Tongue (tissue), 2 donors: ENCODE data around the gene IFITM1. TPM values are rescaled to one million over a fixed set of nuclear protein-coding genes. Genes with fewer than 3 reads are reported as not detected.

Experiments
- DNase-seq: peaks from one replicate; pipeline ENCODE4 v3.0.0-alpha.2; 2015
- total RNA-seq: library from RNA; depleted of rRNA; stranded (reverse); fragments of >200 nt; gene quantifications from one replicate; pipeline ENCODE4 v1.2.3, GENCODE V29; 2014

The IFITM1 gene
- total RNA-seq, 1 donor from 2014 or later, result 4.2 TPM

GRCh38 chr11:293852-294661 lies 19.8 kb upstream of the IFITM1 start:
- DNase-seq, result no peak

- DNase-seq, result no peak
Measured at GRCh38 chr11:294780-295179, 19.1 kb upstream of the IFITM1 start.

DNA sequence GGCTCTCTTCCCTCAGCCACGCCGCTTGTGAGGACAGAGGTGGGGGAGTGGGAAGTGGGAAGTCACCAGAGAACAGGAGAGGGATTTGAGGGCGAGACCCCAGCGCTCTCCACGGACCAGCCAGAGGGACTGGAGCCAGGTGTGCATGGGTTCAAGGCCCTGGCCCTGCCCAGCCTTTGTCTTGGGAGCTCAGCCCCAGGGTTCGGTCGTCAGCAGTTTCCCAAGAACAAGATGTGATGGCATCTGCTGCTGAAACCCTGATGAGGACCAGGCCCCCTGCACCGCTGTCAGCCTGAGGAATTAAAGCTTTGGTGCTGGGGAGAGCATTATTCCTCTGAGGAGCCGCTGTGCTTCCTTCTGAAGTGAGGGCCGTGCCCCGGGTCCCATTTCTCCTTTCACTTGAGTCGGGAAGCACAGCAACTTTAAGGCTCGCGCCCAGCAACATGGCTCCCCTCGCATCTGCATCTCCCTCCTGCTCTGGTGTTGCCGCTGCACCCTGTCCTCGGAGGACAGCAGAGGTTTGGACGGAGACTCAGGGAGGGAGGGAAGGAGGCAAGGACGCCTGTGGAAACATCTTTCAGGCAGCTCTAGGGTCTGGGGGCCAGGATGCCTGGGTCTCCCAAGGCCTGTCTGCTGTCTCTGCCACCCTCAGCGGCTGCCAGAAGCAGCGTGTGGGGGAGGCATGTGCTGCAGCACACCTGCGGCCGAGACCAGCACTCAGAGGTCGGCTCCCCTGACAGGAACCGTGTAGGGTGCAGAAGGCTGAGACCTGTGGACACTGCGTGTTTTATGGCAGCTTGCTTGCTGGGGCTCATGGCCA lies 18.3 kb upstream of the IFITM1 start:
- DNase-seq, result no peak

GRCh38 chr11:296171-297050 lies 17.4 kb upstream of the IFITM1 start:
- no peak for DNase-seq

GRCh38 chr11:297051-297585 lies 16.7 kb upstream of the IFITM1 start:
- no peak for DNase-seq

GRCh38 chr11:297586-298405 lies 16.0 kb upstream of the IFITM1 start:
- DNase-seq, result no peak

GRCh38 chr11:298406-299065 lies 15.3 kb upstream of the IFITM1 start:
- DNase-seq, result no peak

- DNase-seq, result no peak
Measured at GRCh38 chr11:299081-299891, 14.6 kb upstream of the IFITM1 start, which contains the start of gene IFITM5. Gene IFITM5, minus strand, starts transcription at chr11:299526. Its CDS starts 36 bp downstream, at chr11:299490.

DNA sequence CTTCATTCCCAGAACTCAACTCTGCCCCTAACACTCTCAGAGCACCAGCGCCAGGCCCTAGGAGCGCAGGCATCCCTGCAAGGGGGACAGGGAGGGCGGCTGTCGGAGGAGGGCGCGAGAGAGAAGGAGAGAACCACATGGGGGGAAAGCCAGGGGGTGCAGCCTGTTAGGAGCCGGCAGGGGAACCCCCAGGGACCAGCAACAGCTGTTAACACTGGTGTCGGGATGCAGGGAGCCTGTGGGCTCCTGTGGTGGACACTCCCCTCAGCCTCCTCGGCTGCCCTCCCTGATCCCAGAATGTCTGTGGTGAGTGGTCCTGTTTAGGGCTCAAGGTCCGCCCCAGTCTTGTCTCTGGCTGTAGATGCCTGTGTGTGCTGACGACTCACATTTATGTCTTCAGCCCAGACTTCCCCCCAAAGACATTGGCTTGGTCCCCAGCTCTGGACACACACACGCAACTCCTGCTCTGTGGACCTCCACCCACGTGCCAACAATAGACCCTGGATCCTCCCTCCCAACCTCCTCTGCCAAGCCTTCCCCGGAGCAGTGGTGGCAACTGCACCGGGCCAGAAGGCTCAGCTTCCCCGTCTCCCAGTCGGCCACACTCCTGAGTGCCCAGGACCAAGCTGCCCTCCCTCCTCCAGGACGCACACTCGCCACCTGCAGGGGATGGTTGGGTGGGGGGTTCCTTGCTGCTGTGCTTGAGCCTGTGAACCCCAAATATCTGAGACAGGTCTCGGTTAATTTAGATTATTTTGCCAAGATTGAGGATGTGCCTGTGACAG lies 13.7 kb upstream of the IFITM1 start:
- DNase-seq, result peak; percentile 62

- DNase-seq, result no peak
Measured at GRCh38 chr11:303363-303762, 10.5 kb upstream of the IFITM1 start.

- DNase-seq, result no peak
Measured at GRCh38 chr11:304061-304506, 9.8 kb upstream of the IFITM1 start.

GRCh38 chr11:304915-305843 lies 8.7 kb upstream of the IFITM1 start:
- DNase-seq, result peak; percentile 91

DNA sequence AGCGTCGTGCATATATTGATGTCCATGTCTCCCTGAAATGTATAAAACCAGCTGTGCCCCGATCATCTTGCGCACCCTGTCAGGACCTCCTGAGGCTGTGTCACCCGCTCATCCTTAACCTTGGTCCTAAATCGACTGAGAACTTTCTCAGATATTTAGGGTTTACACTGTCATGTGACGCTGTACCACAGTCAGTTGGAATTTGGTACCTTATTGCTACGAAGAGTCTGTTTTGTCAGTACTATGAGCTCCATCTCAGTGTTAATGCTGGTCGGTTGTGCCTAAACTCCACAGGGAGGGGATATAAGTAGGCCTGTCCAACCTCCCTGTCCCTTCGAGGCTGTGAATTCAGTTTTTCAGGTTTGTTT lies 8.0 kb upstream of the IFITM1 start:
- no peak for DNase-seq

DNA sequence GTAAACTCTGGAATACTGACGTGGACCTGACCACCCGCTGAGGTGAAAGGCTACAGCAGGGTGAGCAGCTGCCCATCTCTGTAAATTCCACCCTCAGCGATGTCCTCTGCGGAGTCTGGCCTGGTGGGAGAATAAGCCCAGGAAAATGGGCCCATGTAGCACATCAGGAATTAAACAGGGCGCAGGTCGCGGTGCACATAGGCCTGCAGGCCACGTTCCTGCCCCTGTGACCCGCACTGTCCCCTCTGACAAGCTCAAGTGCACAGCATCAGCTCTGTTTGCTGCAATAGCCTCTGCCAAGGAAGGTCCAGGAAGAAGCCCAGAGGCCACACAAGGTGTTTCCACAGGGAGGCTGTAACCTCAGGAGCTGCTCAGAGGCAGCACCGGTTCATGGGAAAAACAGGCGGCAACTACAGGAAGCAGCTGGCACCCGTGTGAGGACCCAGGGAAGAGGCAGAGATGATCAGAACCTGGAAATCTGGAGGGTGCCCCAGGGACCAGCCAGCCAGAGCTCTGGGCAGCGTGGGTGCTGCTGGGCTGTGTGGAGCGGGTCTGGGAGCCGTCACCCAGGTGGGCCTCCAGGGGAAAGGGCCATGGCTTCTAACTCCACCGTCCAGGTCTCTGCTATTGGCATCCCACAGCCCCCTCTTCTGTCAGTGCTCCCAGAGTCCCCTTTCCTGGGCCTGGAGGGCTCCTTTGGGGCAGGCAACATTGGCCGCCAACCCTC lies 7.0 kb upstream of the IFITM1 start:
- DNase-seq, result no peak

GRCh38 chr11:307766-308708 lies 5.8 kb upstream of the IFITM1 start, which contains the start of gene IFITM2:
Gene IFITM2, plus strand, starts transcription at chr11:307816. Its CDS starts 377 bp downstream, at chr11:308193.
- peak; percentile 89 for DNase-seq
